ENCODE results near the gene UNC5C.

The UNC5C gene

GRCh38 chr4:95560774-95561173 lies 12.0 kb upstream of the UNC5C start:
- Histone ChIP-seq H3K9me3 (no peaks in the 10 kb centered on the region), H3K27ac (no peak overlapping the region), H3K4me1 (no peaks in the 10 kb centered on the region), H3K36me3 (no peaks in the 10 kb centered on the region), H3K4me3 (no peak overlapping the region), H3K27me3 (no peaks in the 10 kb centered on the region)
- DNase-seq = no peak
- no peak for TF ChIP-seq CTCF (IDR thresholded peaks at IDR 0.05)
- intact Hi-C loops (cut with DNase I; ENCODE audit: low total_unique reads) = no loop called here

- Histone ChIP-seq H3K27me3 (no peaks in the 10 kb centered on the region), H3K27ac (no peak overlapping the region), H3K4me3 (no peak overlapping the region), H3K9me3 (no peaks in the 10 kb centered on the region), H3K4me1 (peaks cover 0 to 4% (median 2%) of the 10 kb centered on the region in 4 donors), H3K36me3 (no peaks in the 10 kb centered on the region)
- TF ChIP-seq CTCF (IDR thresholded peaks at IDR 0.05) = no peak
- DNase-seq = no peak
- intact Hi-C loops (cut with DNase I; ENCODE audit: low total_unique reads) = no loop called here
Observed at GRCh38 chr4:95556207-95556859, 7.6 kb upstream of the UNC5C start.

GRCh38 chr4:95552942-95553550 lies 4.3 kb upstream of the UNC5C start:
- H3K4me1 ChIP-seq = peaks cover 0 to 16% (median 3%) of the 10 kb centered on the region in 4 donors
- DNase-seq = no peak
- no peak for TF ChIP-seq CTCF (IDR thresholded peaks at IDR 0.05)
- no peak overlapping the region for H3K4me3 ChIP-seq
- H3K27me3 ChIP-seq = no peaks in the 10 kb centered on the region
- intact Hi-C loops (cut with DNase I; ENCODE audit: low total_unique reads) = no loop called here
- H3K27ac ChIP-seq = no peak overlapping the region
- H3K9me3 ChIP-seq = no peaks in the 10 kb centered on the region
- H3K36me3 ChIP-seq = no peaks in the 10 kb centered on the region

GRCh38 chr4:95551653-95552052 lies 2.9 kb upstream of the UNC5C start:
- Histone ChIP-seq H3K4me3 (no peak overlapping the region), H3K9me3 (no peaks in the 10 kb centered on the region), H3K27ac (peak overlapping the region in 1 of 2 donors; percentile 98), H3K27me3 (no peaks in the 10 kb centered on the region), H3K4me1 (peaks cover 0 to 16% (median 5%) of the 10 kb centered on the region in 4 donors), H3K36me3 (no peaks in the 10 kb centered on the region)
- intact Hi-C loops (cut with DNase I; ENCODE audit: low total_unique reads) = no loop called here
- no peak for DNase-seq
- TF ChIP-seq CTCF (IDR thresholded peaks at IDR 0.05) = no peak

GRCh38 chr4:95550115-95550987 lies 1.6 kb upstream of the UNC5C start:
- no peaks in the 10 kb centered on the region for H3K36me3 ChIP-seq
- peaks cover 0 to 16% (median 5%) of the 10 kb centered on the region in 4 donors for H3K4me1 ChIP-seq
- TF ChIP-seq CTCF (IDR thresholded peaks at IDR 0.05) = no peak
- no peaks in the 10 kb centered on the region for H3K27me3 ChIP-seq
- H3K27ac ChIP-seq = peak overlapping the region; percentile 96 to 98
- H3K9me3 ChIP-seq = no peaks in the 10 kb centered on the region
- intact Hi-C loops (cut with DNase I; ENCODE audit: low total_unique reads) = no loop called here
- peak overlapping the region; percentile 70 to 81 for H3K4me3 ChIP-seq
- DNase-seq = no peak
